ENCODE data around the gene IGSF23.
"Not testable (repeated sequence)": the region's sequence is repeated elsewhere in the genome, so short reads cannot be mapped to it uniquely, and the experiment has no call there.

IGSF23 gene

GRCh38 chr19:44617110-44617880 lies 3.9 kb downstream of the IGSF23 start:
- no peak overlapping the region for H3K27ac ChIP-seq (ENCODE audit: low read length)
- H3K27me3 ChIP-seq (ENCODE audit: low read depth, low read length) = no peaks in the 10 kb centered on the region
- no peak overlapping the region for H3K4me3 ChIP-seq (ENCODE audit: low read depth in 1 of 2, low read length in 2 of 2)

GRCh38 chr19:44618640-44619357 lies 5.4 kb downstream of the IGSF23 start:
- no peaks in the 10 kb centered on the region for H3K4me1 ChIP-seq (ENCODE audit: control insufficient read depth in 1 of 2, insufficient read depth in 2 of 2, low read length in 2 of 2)
- no peaks in the 10 kb centered on the region for H3K27me3 ChIP-seq (ENCODE audit: low read depth, low read length)
- no peaks in the 10 kb centered on the region for H3K9me3 ChIP-seq (ENCODE audit: control insufficient read depth in 1 of 2, low read length in 2 of 2)
- no peak overlapping the region for H3K27ac ChIP-seq (ENCODE audit: low read length)
- no peaks in the 10 kb centered on the region for H3K36me3 ChIP-seq (ENCODE audit: control insufficient read depth in 1 of 2, insufficient read depth in 2 of 2, low read length in 2 of 2)
- H3K4me3 ChIP-seq (ENCODE audit: low read depth in 1 of 2, low read length in 2 of 2) = no peak overlapping the region

More at GRCh38 chr19:44617110-44617880, 3.9 kb downstream of the IGSF23 start:
- Histone ChIP-seq H3K4me1 (ENCODE audit: control insufficient read depth in 1 of 2, insufficient read depth in 2 of 2, low read length in 2 of 2) (no peaks in the 10 kb centered on the region), H3K9me3 (ENCODE audit: control insufficient read depth in 1 of 2, low read length in 2 of 2) (no peaks in the 10 kb centered on the region), H3K36me3 (ENCODE audit: control insufficient read depth in 1 of 2, insufficient read depth in 2 of 2, low read length in 2 of 2) (no peaks in the 10 kb centered on the region)

GRCh38 chr19:44620667-44621066 lies 7.3 kb downstream of the IGSF23 start:
- no peaks in the 10 kb centered on the region for H3K36me3 ChIP-seq (ENCODE audit: control insufficient read depth in 1 of 2, insufficient read depth in 2 of 2, low read length in 2 of 2)
- no peak overlapping the region for H3K4me3 ChIP-seq (ENCODE audit: low read depth in 1 of 2, low read length in 2 of 2)
- H3K27me3 ChIP-seq (ENCODE audit: low read depth, low read length) = no peaks in the 10 kb centered on the region
- no peak overlapping the region for H3K27ac ChIP-seq (ENCODE audit: low read length)
- H3K4me1 ChIP-seq (ENCODE audit: control insufficient read depth in 1 of 2, insufficient read depth in 2 of 2, low read length in 2 of 2) = no peaks in the 10 kb centered on the region
- H3K9me3 ChIP-seq (ENCODE audit: control insufficient read depth in 1 of 2, low read length in 2 of 2) = no peaks in the 10 kb centered on the region

- Histone ChIP-seq H3K9me3 (ENCODE audit: control insufficient read depth in 1 of 2, low read length in 2 of 2) (no peaks in the 10 kb centered on the region), H3K36me3 (ENCODE audit: control insufficient read depth in 1 of 2, insufficient read depth in 2 of 2, low read length in 2 of 2) (no peaks in the 10 kb centered on the region), H3K27ac (ENCODE audit: low read length) (no peak overlapping the region), H3K27me3 (ENCODE audit: low read depth, low read length) (no peaks in the 10 kb centered on the region), H3K4me3 (ENCODE audit: low read depth in 1 of 2, low read length in 2 of 2) (no peak overlapping the region), H3K4me1 (ENCODE audit: control insufficient read depth in 1 of 2, insufficient read depth in 2 of 2, low read length in 2 of 2) (no peaks in the 10 kb centered on the region)
Observed at GRCh38 chr19:44621367-44621766, 8.0 kb downstream of the IGSF23 start.

GRCh38 chr19:44623080-44623479 lies 9.7 kb downstream of the IGSF23 start:
- Histone ChIP-seq H3K4me3 (ENCODE audit: low read depth in 1 of 2, low read length in 2 of 2) (no peak overlapping the region), H3K9me3 (ENCODE audit: control insufficient read depth in 1 of 2, low read length in 2 of 2) (no peaks in the 10 kb centered on the region), H3K27ac (ENCODE audit: low read length) (no peak overlapping the region), H3K36me3 (ENCODE audit: control insufficient read depth in 1 of 2, insufficient read depth in 2 of 2, low read length in 2 of 2) (no peaks in the 10 kb centered on the region), H3K27me3 (ENCODE audit: low read depth, low read length) (no peaks in the 10 kb centered on the region), H3K4me1 (ENCODE audit: control insufficient read depth in 1 of 2, insufficient read depth in 2 of 2, low read length in 2 of 2) (no peaks in the 10 kb centered on the region)

GRCh38 chr19:44623626-44624025 lies 10.3 kb downstream of the IGSF23 start:
- no peaks in the 10 kb centered on the region for H3K4me1 ChIP-seq (ENCODE audit: control insufficient read depth in 1 of 2, insufficient read depth in 2 of 2, low read length in 2 of 2)
- H3K27ac ChIP-seq (ENCODE audit: low read length) = no peak overlapping the region
- no peaks in the 10 kb centered on the region for H3K36me3 ChIP-seq (ENCODE audit: control insufficient read depth in 1 of 2, insufficient read depth in 2 of 2, low read length in 2 of 2)
- no peak overlapping the region for H3K4me3 ChIP-seq (ENCODE audit: low read depth in 1 of 2, low read length in 2 of 2)
- H3K9me3 ChIP-seq (ENCODE audit: control insufficient read depth in 1 of 2, low read length in 2 of 2) = no peaks in the 10 kb centered on the region
- H3K27me3 ChIP-seq (ENCODE audit: low read depth, low read length) = no peaks in the 10 kb centered on the region

GRCh38 chr19:44624840-44625354 lies 11.5 kb downstream of the IGSF23 start:
- H3K27me3 ChIP-seq (ENCODE audit: low read depth, low read length) = no peaks in the 10 kb centered on the region
- no peaks in the 10 kb centered on the region for H3K4me1 ChIP-seq (ENCODE audit: control insufficient read depth in 1 of 2, insufficient read depth in 2 of 2, low read length in 2 of 2)
- H3K4me3 ChIP-seq (ENCODE audit: low read depth in 1 of 2, low read length in 2 of 2) = no peak overlapping the region
- H3K27ac ChIP-seq (ENCODE audit: low read length) = no peak overlapping the region
- H3K9me3 ChIP-seq (ENCODE audit: control insufficient read depth in 1 of 2, low read length in 2 of 2) = no peaks in the 10 kb centered on the region
- H3K36me3 ChIP-seq (ENCODE audit: control insufficient read depth in 1 of 2, insufficient read depth in 2 of 2, low read length in 2 of 2) = no peaks in the 10 kb centered on the region

DNA sequence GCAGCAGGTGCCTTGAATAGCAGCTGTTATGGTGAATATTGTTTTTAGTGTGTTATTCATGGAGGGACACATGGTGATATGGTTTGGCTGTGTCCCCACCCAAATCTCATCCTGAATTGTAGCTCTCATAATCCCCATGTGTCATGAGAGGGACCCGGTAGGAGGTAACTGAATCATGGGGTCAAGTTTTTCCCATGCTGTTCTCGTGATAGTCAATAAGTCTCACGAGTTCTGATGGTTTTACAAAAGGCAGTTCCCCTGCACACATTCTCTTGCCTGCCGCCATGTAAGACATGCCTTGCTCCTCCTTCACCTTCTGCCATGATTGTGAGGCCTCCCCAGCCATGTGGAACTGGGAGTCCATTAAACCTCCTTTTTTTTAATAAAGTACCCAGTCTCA lies 12.3 kb downstream of the IGSF23 start:
- not testable (repeated sequence) for H3K36me3 ChIP-seq (ENCODE audit: control insufficient read depth in 1 of 2, insufficient read depth in 2 of 2, low read length in 2 of 2); H3K27me3 ChIP-seq (ENCODE audit: low read depth, low read length); H3K4me1 ChIP-seq (ENCODE audit: control insufficient read depth in 1 of 2, insufficient read depth in 2 of 2, low read length in 2 of 2); H3K9me3 ChIP-seq (ENCODE audit: control insufficient read depth in 1 of 2, low read length in 2 of 2); H3K4me3 ChIP-seq (ENCODE audit: low read depth in 1 of 2, low read length in 2 of 2); H3K27ac ChIP-seq (ENCODE audit: low read length)

GRCh38 chr19:44626048-44626624 lies 12.8 kb downstream of the IGSF23 start:
- H3K9me3 ChIP-seq (ENCODE audit: control insufficient read depth in 1 of 2, low read length in 2 of 2) = no peaks in the 10 kb centered on the region
- no peak overlapping the region for H3K4me3 ChIP-seq (ENCODE audit: low read depth in 1 of 2, low read length in 2 of 2)
- no peak overlapping the region for H3K27ac ChIP-seq (ENCODE audit: low read length)
- no peaks in the 10 kb centered on the region for H3K27me3 ChIP-seq (ENCODE audit: low read depth, low read length)
- no peaks in the 10 kb centered on the region for H3K4me1 ChIP-seq (ENCODE audit: control insufficient read depth in 1 of 2, insufficient read depth in 2 of 2, low read length in 2 of 2)
- H3K36me3 ChIP-seq (ENCODE audit: control insufficient read depth in 1 of 2, insufficient read depth in 2 of 2, low read length in 2 of 2) = no peaks in the 10 kb centered on the region

- Histone ChIP-seq H3K36me3 (ENCODE audit: control insufficient read depth in 1 of 2, insufficient read depth in 2 of 2, low read length in 2 of 2) (no peaks in the 10 kb centered on the region), H3K27me3 (ENCODE audit: low read depth, low read length) (no peaks in the 10 kb centered on the region), H3K9me3 (ENCODE audit: control insufficient read depth in 1 of 2, low read length in 2 of 2) (no peaks in the 10 kb centered on the region), H3K4me3 (ENCODE audit: low read depth in 1 of 2, low read length in 2 of 2) (no peak overlapping the region), H3K4me1 (ENCODE audit: control insufficient read depth in 1 of 2, insufficient read depth in 2 of 2, low read length in 2 of 2) (no peaks in the 10 kb centered on the region), H3K27ac (ENCODE audit: low read length) (no peak overlapping the region)
Observed at GRCh38 chr19:44627631-44628030, 14.3 kb downstream of the IGSF23 start.

DNA sequence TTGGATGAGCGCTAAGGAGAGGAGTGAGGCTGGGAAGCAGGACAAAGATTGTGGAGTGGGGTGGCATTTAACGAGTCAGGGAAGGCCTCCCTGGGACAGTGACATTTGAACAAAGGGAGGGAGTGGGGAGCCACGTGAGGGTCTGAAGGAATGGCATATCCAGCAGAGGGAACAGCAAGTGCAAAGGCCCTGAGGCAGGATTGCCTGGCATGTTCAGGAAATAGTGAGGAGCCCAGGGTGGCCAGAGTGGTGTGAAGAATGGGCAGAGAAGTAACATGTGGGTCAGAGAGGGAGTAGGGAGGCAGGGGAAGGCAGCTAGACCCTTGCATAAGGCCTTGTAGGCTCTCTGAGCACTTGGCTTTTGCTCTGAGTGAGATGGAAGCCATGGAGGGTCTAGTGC lies 15.4 kb downstream of the IGSF23 start:
- no peaks in the 10 kb centered on the region for H3K9me3 ChIP-seq (ENCODE audit: control insufficient read depth in 1 of 2, low read length in 2 of 2)
- H3K36me3 ChIP-seq (ENCODE audit: control insufficient read depth in 1 of 2, insufficient read depth in 2 of 2, low read length in 2 of 2) = no peaks in the 10 kb centered on the region
- H3K4me1 ChIP-seq (ENCODE audit: control insufficient read depth in 1 of 2, insufficient read depth in 2 of 2, low read length in 2 of 2) = no peaks in the 10 kb centered on the region
- no peaks in the 10 kb centered on the region for H3K27me3 ChIP-seq (ENCODE audit: low read depth, low read length)
- no peak overlapping the region for H3K4me3 ChIP-seq (ENCODE audit: low read depth in 1 of 2, low read length in 2 of 2)
- no peak overlapping the region for H3K27ac ChIP-seq (ENCODE audit: low read length)
